Endothelial cell of umbilical vein (primary cell): Measurements from ENCODE around the gene ADAM20. TPM values are rescaled to one million over a fixed set of nuclear protein-coding genes. Genes with fewer than 3 reads are reported as not detected.

Source experiments
- BruUV-seq: library from RNA; stranded (reverse); fragments of 400-500 nt; replicated peaks from 2 replicates; lab custom pipeline; 2021; lab: Mats Ljungman, UMichigan
- CTCF ChIA-PET: fragments of 300-600, 350-600 bp; sonication (Branson Sonifier 250); formaldehyde crosslinking; loops from one replicate; lab custom pipeline; 2021; ENCODE audit warnings: antibody characterized with exemption, inconsistent platforms; lab: Charles Lee
- POLR2A ChIA-PET: fragments of 300-600, 350-600 bp; sonication (Branson Sonifier 250); formaldehyde crosslinking; loops from one replicate; lab custom pipeline; 2021; ENCODE audit warnings: antibody characterized with exemption, inconsistent platforms; lab: Charles Lee
- DNase-seq: peaks from one replicate; pipeline ENCODE4 v3.0.0-alpha.2; 2011; ENCODE audit warnings: low read depth, low spot score
- FAIRE-seq: peaks from 2 replicates; lab custom pipeline; 2011; peaks lifted over from hg19 to GRCh38; lab: Jason Lieb, UNC
- H2AFZ ChIP-seq: 2 replicates; pipeline ENCODE4 v1.6.0; 2012; ENCODE audit warnings: low read depth, low read length, control low read depth, inconsistent platforms
- H3K27ac ChIP-seq: 2 replicates; pipeline ENCODE4 v1.5.1; 2011; ENCODE audit warnings: low read depth, mild to moderate bottlenecking, control low read depth, low read length, moderate library complexity; ENCODE audit not compliant: insufficient read depth
- H3K27me3 ChIP-seq, 2 experiments: 2 replicates each; pipeline versions ENCODE4 v1.6.0 to v1.6.1; 2011; ENCODE audit warnings: low read length in 2 of 2, mixed read lengths in 1 of 2; ENCODE audit not compliant: control insufficient read depth in 2 of 2, insufficient read depth in 2 of 2
- H3K36me3 ChIP-seq, 2 experiments: 2 replicates in 1 of 2; 3 replicates in 1 of 2; pipeline ENCODE4 v1.5.1; 2011; ENCODE audit warnings: low read length in 2 of 2, mild to moderate bottlenecking in 1 of 2, moderate library complexity in 1 of 2; ENCODE audit not compliant: control insufficient read depth in 2 of 2, insufficient read depth in 2 of 2; ENCODE audit errors: extremely low read depth in 1 of 2
- H3K4me1 ChIP-seq: 3 replicates; pipeline ENCODE4 v1.5.1; 2011; ENCODE audit warnings: mild to moderate bottlenecking, low read length; ENCODE audit not compliant: control insufficient read depth, insufficient read depth; ENCODE audit errors: extremely low read depth
- H3K4me2 ChIP-seq: 2 replicates; pipeline ENCODE4 v1.6.1; 2011; ENCODE audit warnings: low read length, control low read depth, mixed read lengths; ENCODE audit not compliant: insufficient read depth
- H3K4me3 ChIP-seq, 3 experiments: fragments of 200-600 bp in 1 of 3; sonication (generic), shearing (Covaris generic) in 1 of 3; replicated peaks in 1 of 3; 2 replicates each; pipeline ENCODE4 v1.5.1; 2011 to 2016; ENCODE audit warnings: control low read depth in 3 of 3, low read length in 3 of 3, mild to moderate bottlenecking in 2 of 3, inconsistent platforms in 1 of 3, low read depth in 1 of 3, moderate library complexity in 1 of 3; ENCODE audit not compliant: insufficient read depth in 1 of 3
- H3K79me2 ChIP-seq: 2 replicates; pipeline ENCODE4 v1.6.0; 2012; ENCODE audit warnings: low read length, inconsistent platforms; ENCODE audit not compliant: control insufficient read depth, insufficient read depth
- H3K9ac ChIP-seq: replicated peaks from 2 replicates; pipeline ENCODE3; 2011; ENCODE audit warnings: low read length, control low read depth; ENCODE audit not compliant: insufficient read depth; ENCODE audit errors: extremely low read depth
- H3K9me1 ChIP-seq: replicated peaks from 3 replicates; pipeline ENCODE4 v1.6.0; 2011; ENCODE audit warnings: mild to moderate bottlenecking, low read length; ENCODE audit not compliant: control insufficient read depth, insufficient read depth; ENCODE audit errors: extremely low read depth
- H3K9me3 ChIP-seq: replicated peaks from 2 replicates; pipeline ENCODE4 v1.5.1; 2012; ENCODE audit warnings: low read length, inconsistent platforms; ENCODE audit not compliant: control insufficient read depth, insufficient read depth
- H4K20me1 ChIP-seq: replicated peaks from 2 replicates; pipeline ENCODE3; 2011; ENCODE audit warnings: mild to moderate bottlenecking, low read length; ENCODE audit not compliant: control insufficient read depth, insufficient read depth; ENCODE audit errors: extremely low read depth
- EZH2 ChIP-seq: IDR thresholded peaks from 2 replicates; pipeline ENCODE4 v1.6.1; 2012; ENCODE audit warnings: borderline replicate concordance, low read depth, mild to moderate bottlenecking, moderate library complexity, low read length, inconsistent platforms; ENCODE audit not compliant: severe bottlenecking
- POLR2AphosphoS5 ChIP-seq: IDR thresholded peaks from 2 replicates; pipeline ENCODE4 v1.6.1; 2012; ENCODE audit warnings: low read depth, mild to moderate bottlenecking, control low read depth, low read length, moderate library complexity; ENCODE audit not compliant: insufficient read depth
- dilution Hi-C: fragments of 300-500 bp; cut with MboI; formaldehyde crosslinking; loops from one replicate; pipeline ENCODE4 v1.15.0; 2019; ENCODE audit warnings: low sequenced_read_pairs; ENCODE audit not compliant: extremely low pct_ligation_motif_present
- intact Hi-C: fragments of 100-400 bp; cut with micrococcal nuclease; formaldehyde crosslinking; loops from one replicate; pipeline ENCODE4 v1.10.0; 2022
- polyA plus RNA-seq, 4 experiments: library from polyadenylated mRNA; depleted of rRNA in 3 of 4; stranded (reverse) in 3 of 4; unstranded in 1 of 4; fragments of >200 nt; gene quantifications; 2 replicates each; pipeline versions ENCODE4 v1.2.1 to v1.2.3, GENCODE V29; 2011 to 2012; ENCODE audit warnings: missing spikeins in 1 of 4
- total RNA-seq: library from RNA; stranded (reverse); gene quantifications from 2 replicates; pipeline ENCODE4 v1.2.3, GENCODE V29; 2021

ADAM20 gene
- total and polyA plus RNA-seq, 2 donors (not counting 3 experiments of a cell fraction or from before 2014, with no cell fraction given) = 0.06 to 0.66 TPM

DNA sequence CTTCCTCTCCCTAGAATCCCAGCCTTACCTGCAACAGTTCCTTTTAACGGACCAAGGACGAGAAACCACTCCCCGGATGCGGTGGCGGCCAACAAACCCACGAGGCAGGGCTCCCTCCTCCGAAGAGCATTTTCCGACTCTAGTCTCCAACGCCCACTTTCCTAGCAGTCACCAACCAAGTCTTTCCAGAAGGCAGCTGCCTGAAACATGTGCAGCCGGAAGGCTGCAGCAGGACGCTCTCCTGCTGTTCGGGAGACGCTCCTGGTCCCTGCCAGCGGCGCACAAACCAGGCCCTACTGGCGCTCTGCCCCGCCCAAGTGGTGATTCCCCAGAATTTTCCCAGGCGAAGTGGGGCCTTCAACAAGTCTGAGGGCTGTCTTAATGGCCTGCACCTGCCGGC lies 21.1 kb upstream of the ADAM20 start:
- H3K4me3 ChIP-seq = no peak overlapping the region
- no peaks in the 10 kb centered on the region for H3K79me2 ChIP-seq
- TF ChIP-seq EZH2 = no peak
- no TSS peak for BruUV-seq
- ChIA-PET CTCF (no interaction called here), POLR2A (no interaction called here)
- H3K4me1 ChIP-seq = no peaks in the 10 kb centered on the region
- no peak overlapping the region for H3K27ac ChIP-seq
- dilution Hi-C loops = no loop called here
- intact Hi-C loops = no loop called here
- H3K36me3 ChIP-seq = no peaks in the 10 kb centered on the region
- H2AFZ ChIP-seq = no peak overlapping the region
- no peaks in the 10 kb centered on the region for H3K9me1 ChIP-seq
- no peak overlapping the region for H3K9ac ChIP-seq
- H3K27me3 ChIP-seq = no peaks in the 10 kb centered on the region
- FAIRE-seq = no peak
- H3K4me2 ChIP-seq = no peak overlapping the region
- H4K20me1 ChIP-seq = no peaks in the 10 kb centered on the region
- no peaks in the 10 kb centered on the region for H3K9me3 ChIP-seq
- DNase-seq = no peak

GRCh38 chr14:70538087-70538486 lies 3.3 kb upstream of the ADAM20 start:
- H3K79me2 ChIP-seq = no peaks in the 10 kb centered on the region
- BruUV-seq = no TSS peak
- ChIA-PET CTCF (no interaction called here), POLR2A (no interaction called here)
- no peak overlapping the region for H3K9ac ChIP-seq
- H3K9me3 ChIP-seq = no peaks in the 10 kb centered on the region
- H3K27ac ChIP-seq = no peak overlapping the region
- dilution Hi-C loops = no loop called here
- TF ChIP-seq POLR2AphosphoS5 = no peak
- no peak overlapping the region for H2AFZ ChIP-seq
- no peaks in the 10 kb centered on the region for H3K27me3 ChIP-seq
- no peak for DNase-seq
- H3K4me2 ChIP-seq = no peak overlapping the region
- H3K9me1 ChIP-seq = no peaks in the 10 kb centered on the region
- H4K20me1 ChIP-seq = no peaks in the 10 kb centered on the region
- no peak overlapping the region for H3K4me3 ChIP-seq
- intact Hi-C loops = no loop called here
- H3K4me1 ChIP-seq = no peaks in the 10 kb centered on the region
- FAIRE-seq = no peak
- no peaks in the 10 kb centered on the region for H3K36me3 ChIP-seq
